Spleen (tissue), 11 donors: Measurements from ENCODE around the gene SOWAHD. TPM values are rescaled to one million over a fixed set of nuclear protein-coding genes. Genes with fewer than 3 reads are reported as not detected.

ENCODE experiments used
- DNase-seq: peaks from one replicate; pipeline ENCODE4 v3.0.0-alpha.2; 2020
- H3K27ac ChIP-seq, 8 donors: fragments of 200-600 bp; sonication (generic) in 7 of 8; 1 replicate in 4 of 8; 2 replicates in 4 of 8; pipeline versions ENCODE4 v1.5.0 to v1.8.0; 2016 to 2021; ENCODE audit warnings: inconsistent platforms in 4 of 8, mild to moderate bottlenecking in 4 of 8, moderate library complexity in 1 of 8
- H3K27me3 ChIP-seq, 7 donors: fragments of 200-600 bp; sonication (generic) in 6 of 7; replicated peaks in 1 of 7; 1 replicate in 4 of 7; 2 replicates in 3 of 7; pipeline versions ENCODE4 v1.5.0 to v1.8.0; 2016 to 2021; ENCODE audit warnings: inconsistent platforms in 3 of 7, mild to moderate bottlenecking in 1 of 7
- H3K36me3 ChIP-seq, 6 donors: fragments of 200-600 bp; sonication (generic) in 5 of 6; 1 replicate in 4 of 6; 2 replicates in 2 of 6; pipeline versions ENCODE4 v1.5.0 to v1.8.0; 2016 to 2021; ENCODE audit warnings: inconsistent platforms in 2 of 6
- H3K4me1 ChIP-seq, 6 donors: fragments of 200-600 bp; sonication (generic) in 5 of 6; 1 replicate in 3 of 6; 2 replicates in 3 of 6; pipeline versions ENCODE4 v1.5.0 to v1.8.0; 2016 to 2021; ENCODE audit warnings: inconsistent platforms in 3 of 6
- H3K4me3 ChIP-seq, 8 donors: fragments of 200-600 bp; sonication (generic) in 7 of 8; 1 replicate in 4 of 8; 2 replicates in 4 of 8; pipeline versions ENCODE4 v1.5.0 to v1.8.0; 2016 to 2021; ENCODE audit warnings: inconsistent platforms in 4 of 8, mild to moderate bottlenecking in 4 of 8, moderate library complexity in 2 of 8
- H3K9me3 ChIP-seq, 8 donors: fragments of 200-600 bp; sonication (generic) in 7 of 8; 1 replicate in 4 of 8; 2 replicates in 4 of 8; pipeline versions ENCODE4 v1.5.0 to v1.8.0; 2016 to 2021; ENCODE audit warnings: inconsistent platforms in 4 of 8
- POLR2A ChIP-seq, 3 donors: fragments of 450-650 bp; IDR thresholded peaks; one replicate each; pipeline ENCODE4 v1.5.1; 2017; ENCODE audit warnings: antibody characterized with exemption in 3 of 3, mild to moderate bottlenecking in 1 of 3
- POLR2AphosphoS5 ChIP-seq, 3 donors: sonication (generic); formaldehyde crosslinking; IDR thresholded peaks; one replicate each; pipeline ENCODE4 v1.5.1; 2017; ENCODE audit warnings: antibody characterized with exemption in 3 of 3
- WGBS, 5 donors: extraction: QIAGEN DNeasy Blood & Tissue Kit in 3 of 5; methylation state at CpG; one replicate each; pipeline versions ENCODE4 v1.1.5 to v1.1.7; 2013 to 2018; 5-methylcytosine and 5-hydroxymethylcytosine counted together
- intact Hi-C: fragments of 100-400 bp; cut with DNase I; formaldehyde crosslinking; loops from one replicate; pipeline ENCODE4 v1.15.0; 2023; ENCODE audit warnings: low total_unique reads
- polyA plus RNA-seq, 3 donors: library from polyadenylated mRNA; stranded (reverse); fragments of 200-250 nt; gene quantifications; one replicate each; pipeline ENCODE4 v1.2.1, GENCODE V29; 2013
- total RNA-seq, 7 donors: library from RNA; depleted of rRNA in 3 of 7; stranded (reverse); fragments of >200 nt in 3 of 7; fragmentation: NEBNext Ultra II Directional in 4 of 7; extraction: Animal tissue kit (Norgen Biotek cat#: 25700) in 4 of 7; gene quantifications; one replicate each; pipeline versions ENCODE4 v1.1.0 to v1.2.1, GENCODE V29; 2016 to 2021
- TF ChIP-seq, protein P1 (sequence below), 11 experiments: fragments of 200-600 bp in 7 of 11; fragments of 450-650 bp in 4 of 11; sonication (generic) in 4 of 11; IDR thresholded peaks in 8 of 11; conservative IDR thresholded peaks in 3 of 11; 1 replicate in 7 of 11; 2 replicates in 4 of 11; pipeline versions ENCODE4 v1.4.0 to v1.8.0; 2016 to 2021; ENCODE audit warnings: antibody characterized with exemption in 11 of 11, inconsistent platforms in 4 of 11, mild to moderate bottlenecking in 1 of 11
- donor health status: healthy with polysubstance abuse.
- donor health status: DM: no; HTN: no; CAD: no; lungs with moderate emphysema.
- donor health status: DM: no; HTN: no; CAD: no.
- donor health status: Bipolar disorder and iron deficiency.
- donor health status: healthy.
- donor health status: DM: no; HTN: no; CAD: no.
- donor health status: DM: yes; HTN: yes; CAD: no.

Gene SOWAHD
- total and polyA plus RNA-seq, 10 donors: 5.0 to 26.2 (median 8.7) TPM

DNA sequence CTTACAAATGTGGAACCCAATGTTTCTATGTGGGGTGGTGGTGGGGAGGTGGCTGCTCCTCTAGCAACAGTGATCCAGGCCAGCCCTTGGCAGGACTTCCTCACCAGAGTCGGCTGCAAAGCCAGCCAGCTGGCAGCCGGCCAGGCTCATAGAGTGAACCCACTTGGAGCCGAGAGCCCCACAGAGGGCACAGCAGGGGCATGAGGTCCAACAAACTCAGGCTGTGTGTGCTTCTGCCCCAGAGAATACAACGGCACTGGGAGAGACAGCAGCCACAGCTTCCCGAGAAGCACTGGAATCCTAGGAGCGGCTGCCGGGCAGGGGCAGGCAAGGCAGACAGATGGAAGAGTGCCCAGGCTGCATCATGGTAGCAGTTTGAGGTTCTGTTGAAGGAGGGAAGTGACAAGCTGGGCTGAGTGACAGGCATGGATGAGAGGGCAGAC lies 23.5 kb upstream of the SOWAHD start:
- intact Hi-C loops: loop anchor here (5.0 kb wide), 1 partner anchor 123 kb away; no protein-coding TSS in a partner anchor
- 23 to 61% (median 50%) methylated on average over 5 to 7 of the region's 7 CpGs for WGBS, 5 donors
- Histone ChIP-seq H3K9me3 (no peaks in the 10 kb centered on the region), H3K27me3 (no peaks in the 10 kb centered on the region), H3K27ac (peak overlapping the region in 1 of 8 donors; percentile 13), H3K36me3 (no peaks in the 10 kb centered on the region), H3K4me3 (no peak overlapping the region), H3K4me1 (peaks cover 0 to 5% (median 2%) of the 10 kb centered on the region in 6 donors)
- peak; percentile 79 for DNase-seq
- TF ChIP-seq, protein P1, sequence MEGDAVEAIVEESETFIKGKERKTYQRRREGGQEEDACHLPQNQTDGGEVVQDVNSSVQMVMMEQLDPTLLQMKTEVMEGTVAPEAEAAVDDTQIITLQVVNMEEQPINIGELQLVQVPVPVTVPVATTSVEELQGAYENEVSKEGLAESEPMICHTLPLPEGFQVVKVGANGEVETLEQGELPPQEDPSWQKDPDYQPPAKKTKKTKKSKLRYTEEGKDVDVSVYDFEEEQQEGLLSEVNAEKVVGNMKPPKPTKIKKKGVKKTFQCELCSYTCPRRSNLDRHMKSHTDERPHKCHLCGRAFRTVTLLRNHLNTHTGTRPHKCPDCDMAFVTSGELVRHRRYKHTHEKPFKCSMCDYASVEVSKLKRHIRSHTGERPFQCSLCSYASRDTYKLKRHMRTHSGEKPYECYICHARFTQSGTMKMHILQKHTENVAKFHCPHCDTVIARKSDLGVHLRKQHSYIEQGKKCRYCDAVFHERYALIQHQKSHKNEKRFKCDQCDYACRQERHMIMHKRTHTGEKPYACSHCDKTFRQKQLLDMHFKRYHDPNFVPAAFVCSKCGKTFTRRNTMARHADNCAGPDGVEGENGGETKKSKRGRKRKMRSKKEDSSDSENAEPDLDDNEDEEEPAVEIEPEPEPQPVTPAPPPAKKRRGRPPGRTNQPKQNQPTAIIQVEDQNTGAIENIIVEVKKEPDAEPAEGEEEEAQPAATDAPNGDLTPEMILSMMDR (IDR thresholded peaks at IDR 0.05 in 8 of 11, conservative IDR thresholded peaks at IDR 0.05 in 3 of 11): no peak
- peak in 1 of 3 donors; percentile 29 for TF ChIP-seq POLR2AphosphoS5 (IDR thresholded peaks at IDR 0.05)

DNA sequence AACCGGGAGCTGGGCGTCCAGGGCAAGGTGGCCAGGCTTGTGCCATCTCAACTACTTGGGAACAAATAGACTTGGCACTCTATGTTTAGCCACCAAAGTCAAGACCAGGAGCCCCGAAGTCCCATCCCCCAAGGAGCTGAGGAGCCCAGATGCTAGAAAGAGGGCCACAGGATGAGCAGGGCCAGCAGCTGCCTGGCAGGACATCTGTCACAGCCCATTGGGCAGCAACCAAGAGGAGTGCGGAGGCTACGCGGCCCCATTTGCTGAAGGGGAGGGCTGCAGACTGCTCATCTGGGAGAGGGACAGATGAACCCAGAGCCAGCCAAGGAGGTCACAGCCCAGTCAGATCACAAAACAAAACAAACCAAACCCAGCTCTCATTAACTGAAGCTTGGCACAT lies 22.9 kb upstream of the SOWAHD start:
- WGBS, 5 donors: 78 to 100% (median 80%) methylated on average over 1 to 6 of the region's 6 CpGs
- TF ChIP-seq POLR2A (IDR thresholded peaks at IDR 0.05): no peak
- Histone ChIP-seq H3K4me1 (peaks cover 0 to 5% (median 0%) of the 10 kb centered on the region in 6 donors), H3K9me3 (no peaks in the 10 kb centered on the region), H3K27ac (no peak overlapping the region), H3K27me3 (no peaks in the 10 kb centered on the region), H3K4me3 (no peak overlapping the region), H3K36me3 (no peaks in the 10 kb centered on the region)
- intact Hi-C loops: no loop called here
- peak; percentile 59 for DNase-seq

DNA sequence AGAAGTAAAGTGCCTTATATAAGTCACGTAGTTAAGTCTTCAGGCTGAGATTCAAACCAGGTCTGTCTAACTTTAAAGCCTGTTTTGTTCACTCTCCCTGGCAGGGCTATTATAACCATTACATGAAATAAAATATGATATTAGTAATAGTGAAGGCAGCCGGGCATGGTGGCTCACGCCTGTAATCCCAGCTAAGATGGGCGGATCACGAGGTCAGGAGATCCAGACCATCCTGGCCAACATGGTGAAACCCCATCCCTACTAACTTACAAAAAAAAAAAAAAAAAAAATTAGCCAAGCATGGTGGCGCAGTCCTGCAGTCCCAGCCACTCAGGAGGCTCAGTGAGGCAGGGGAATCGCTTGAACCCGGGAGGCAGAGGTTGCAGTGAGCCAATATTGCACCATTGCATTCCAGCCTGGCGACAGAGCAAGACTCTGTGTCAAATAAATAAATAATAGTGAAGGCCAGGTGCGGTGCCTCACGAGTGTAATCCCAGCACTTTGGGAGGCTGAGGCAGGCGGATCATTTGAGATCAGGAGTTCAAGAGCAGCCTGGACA lies 22.1 kb upstream of the SOWAHD start:
- WGBS, 5 donors: 68 to 94% (median 84%) methylated on average over 10 to 12 of the region's 12 CpGs
- DNase-seq: peak; percentile 19
- TF ChIP-seq POLR2A (IDR thresholded peaks at IDR 0.05) (no peak), POLR2AphosphoS5 (IDR thresholded peaks at IDR 0.05) (no peak)
- TF ChIP-seq, protein P1 (IDR thresholded peaks at IDR 0.05 in 8 of 11, conservative IDR thresholded peaks at IDR 0.05 in 3 of 11): no peak
- intact Hi-C loops: no loop called here
- Histone ChIP-seq H3K9me3 (no peaks in the 10 kb centered on the region), H3K27ac (no peak overlapping the region), H3K4me1 (peaks cover 0 to 5% (median 0%) of the 10 kb centered on the region in 6 donors), H3K27me3 (no peaks in the 10 kb centered on the region), H3K4me3 (no peak overlapping the region), H3K36me3 (no peaks in the 10 kb centered on the region)

DNA sequence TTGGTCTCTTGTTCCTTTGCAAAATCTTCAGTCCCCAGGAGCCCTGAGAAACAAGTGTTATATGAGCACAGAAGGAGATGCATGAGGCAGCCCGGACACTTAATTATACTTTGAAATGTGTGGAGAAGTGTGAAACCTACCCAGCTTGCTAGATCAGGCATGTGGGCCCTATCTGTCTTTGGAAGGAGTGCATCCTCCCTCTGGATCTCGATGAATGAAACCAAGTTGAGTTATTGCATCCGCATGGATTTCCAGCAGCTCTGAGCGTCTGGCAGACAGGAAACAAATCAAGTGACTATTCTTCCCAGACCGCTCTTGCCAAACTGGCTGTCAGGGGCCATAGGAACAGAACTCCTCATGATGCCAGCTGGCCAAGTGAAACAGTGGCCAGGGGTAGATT lies 19.6 kb upstream of the SOWAHD start:
- TF ChIP-seq, protein P1 (IDR thresholded peaks at IDR 0.05 in 8 of 11, conservative IDR thresholded peaks at IDR 0.05 in 3 of 11): no peak
- Histone ChIP-seq H3K9me3 (no peaks in the 10 kb centered on the region), H3K4me3 (no peak overlapping the region), H3K4me1 (peaks cover 0 to 5% (median 0%) of the 10 kb centered on the region in 6 donors), H3K27ac (no peak overlapping the region), H3K36me3 (no peaks in the 10 kb centered on the region), H3K27me3 (no peaks in the 10 kb centered on the region)
- intact Hi-C loops: no loop called here
- WGBS, 5 donors: 51 to 68% (median 60%) methylated on average over 3 to 5 of the region's 5 CpGs
- DNase-seq: peak; percentile 24
